CMK (cell line): ENCODE measurements around the gene KBTBD7.
"Not testable (repeated sequence)": the region's sequence is repeated elsewhere in the genome, so short reads cannot be mapped to it uniquely, and the experiment has no call there.

ENCODE experiments used
- DNase-seq: peaks from one replicate; pipeline ENCODE4 v3.0.0-alpha.2; 2010; ENCODE audit warnings: low read depth

KBTBD7 gene

GRCh38 chr13:41199079-41199478, 4.7 kb upstream of the KBTBD7 start:
- no peak for DNase-seq

GRCh38 chr13:41196620-41197019, 2.3 kb upstream of the KBTBD7 start:
- no peak for DNase-seq

GRCh38 chr13:41196011-41196410, 1.6 kb upstream of the KBTBD7 start:
- DNase-seq = no peak

GRCh38 chr13:41193469-41193868, 900 bp downstream of the KBTBD7 start:
- DNase-seq = no peak

- no peak for DNase-seq
Measured at GRCh38 chr13:41188584-41188983, 5.8 kb downstream of the KBTBD7 start.

GRCh38 chr13:41186481-41186880, 7.9 kb downstream of the KBTBD7 start:
- DNase-seq = no peak

GRCh38 chr13:41182231-41182630, 12.1 kb downstream of the KBTBD7 start:
- DNase-seq = no peak

GRCh38 chr13:41179593-41180250, 14.6 kb downstream of the KBTBD7 start:
- DNase-seq = no peak

- no peak for DNase-seq
Measured at GRCh38 chr13:41178040-41178439, 16.3 kb downstream of the KBTBD7 start.

- no peak for DNase-seq
Measured at GRCh38 chr13:41177616-41178015, 16.8 kb downstream of the KBTBD7 start.

- DNase-seq = not testable (repeated sequence)
Measured at GRCh38 chr13:41175576-41175975, 18.8 kb downstream of the KBTBD7 start.

GRCh38 chr13:41162151-41162550, 32.2 kb downstream of the KBTBD7 start:
- DNase-seq = no peak

GRCh38 chr13:41159174-41159573, 35.2 kb downstream of the KBTBD7 start:
- DNase-seq = no peak

GRCh38 chr13:41157048-41157717, 37.2 kb downstream of the KBTBD7 start:
- DNase-seq = no peak

- DNase-seq = no peak
Measured at GRCh38 chr13:41156620-41157019, 37.7 kb downstream of the KBTBD7 start.

- no peak for DNase-seq
Measured at GRCh38 chr13:41154042-41154441, 40.3 kb downstream of the KBTBD7 start.

GRCh38 chr13:41152005-41152404, 42.4 kb downstream of the KBTBD7 start:
- DNase-seq = no peak

GRCh38 chr13:41150058-41150457, 44.3 kb downstream of the KBTBD7 start:
- DNase-seq = no peak

- DNase-seq = no peak
Measured at GRCh38 chr13:41148419-41149283, 45.7 kb downstream of the KBTBD7 start.

GRCh38 chr13:41145136-41145908, 49.0 kb downstream of the KBTBD7 start:
- DNase-seq = no peak

GRCh38 chr13:41144576-41144975, 49.8 kb downstream of the KBTBD7 start:
- no peak for DNase-seq
